Measurements from ENCODE around the gene GPATCH1.

GRCh38 chr19:33129901-33130300 lies 48.9 kb downstream of the GPATCH1 start:
- TF ChIP-seq CTCF (IDR thresholded peaks at IDR 0.05; ENCODE audit: low read length): no peak
- TF ChIP-seq EZH2 (IDR thresholded peaks at IDR 0.05; ENCODE audit: borderline replicate concordance, low read length): no peak
